ENCODE results near the gene CHTF18.
"Not testable (repeated sequence)": the region's sequence is repeated elsewhere in the genome, so short reads cannot be mapped to it uniquely, and the experiment has no call there.

Gene CHTF18

DNA sequence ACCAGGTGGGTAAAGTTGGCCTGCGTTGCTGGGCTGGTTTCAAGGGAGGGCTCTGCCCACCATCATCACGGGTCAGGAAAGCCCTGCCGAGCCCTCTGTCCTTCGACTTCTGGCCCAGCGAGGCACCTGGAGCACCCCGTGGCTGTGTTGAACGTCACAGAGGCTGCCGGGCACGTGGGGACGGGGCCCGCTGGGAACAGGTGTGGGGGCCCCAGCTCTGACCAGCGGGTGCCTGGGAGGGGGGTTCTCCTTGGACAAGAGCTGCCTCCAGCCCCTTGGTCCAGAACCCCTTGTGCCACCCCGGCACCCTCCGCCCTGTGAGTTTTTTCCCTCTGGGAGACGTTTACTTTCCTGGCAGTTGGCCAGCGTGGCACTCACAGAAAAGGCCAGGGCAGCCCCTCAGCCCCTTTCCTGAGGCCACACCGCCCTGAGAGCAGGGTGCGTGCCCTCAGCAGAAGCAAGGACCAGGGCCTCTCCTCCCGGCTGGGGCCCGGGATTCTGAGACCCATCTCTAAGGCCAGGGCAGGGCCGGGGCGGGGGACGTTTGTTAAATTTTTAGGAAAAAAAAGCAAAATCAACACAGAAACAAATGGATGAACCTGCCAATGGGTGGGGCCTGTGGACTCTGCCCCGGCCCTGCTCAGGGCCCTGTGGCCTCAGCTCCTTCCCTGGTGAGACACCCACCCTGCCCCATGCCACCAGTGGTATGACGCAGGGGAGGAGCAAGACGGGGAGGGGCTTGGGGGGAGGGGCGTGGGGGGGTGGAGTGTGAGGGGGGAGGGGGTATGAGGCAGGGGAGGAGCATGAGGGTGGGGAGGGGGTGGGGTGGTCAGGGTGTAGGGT is 43.4 kb downstream of the CHTF18 start:
- DNase-seq (ENCODE audit: extremely low read depth, insufficient read length) = no peak
- TF ChIP-seq, protein P1, sequence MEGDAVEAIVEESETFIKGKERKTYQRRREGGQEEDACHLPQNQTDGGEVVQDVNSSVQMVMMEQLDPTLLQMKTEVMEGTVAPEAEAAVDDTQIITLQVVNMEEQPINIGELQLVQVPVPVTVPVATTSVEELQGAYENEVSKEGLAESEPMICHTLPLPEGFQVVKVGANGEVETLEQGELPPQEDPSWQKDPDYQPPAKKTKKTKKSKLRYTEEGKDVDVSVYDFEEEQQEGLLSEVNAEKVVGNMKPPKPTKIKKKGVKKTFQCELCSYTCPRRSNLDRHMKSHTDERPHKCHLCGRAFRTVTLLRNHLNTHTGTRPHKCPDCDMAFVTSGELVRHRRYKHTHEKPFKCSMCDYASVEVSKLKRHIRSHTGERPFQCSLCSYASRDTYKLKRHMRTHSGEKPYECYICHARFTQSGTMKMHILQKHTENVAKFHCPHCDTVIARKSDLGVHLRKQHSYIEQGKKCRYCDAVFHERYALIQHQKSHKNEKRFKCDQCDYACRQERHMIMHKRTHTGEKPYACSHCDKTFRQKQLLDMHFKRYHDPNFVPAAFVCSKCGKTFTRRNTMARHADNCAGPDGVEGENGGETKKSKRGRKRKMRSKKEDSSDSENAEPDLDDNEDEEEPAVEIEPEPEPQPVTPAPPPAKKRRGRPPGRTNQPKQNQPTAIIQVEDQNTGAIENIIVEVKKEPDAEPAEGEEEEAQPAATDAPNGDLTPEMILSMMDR (IDR thresholded peaks at IDR 0.05; ENCODE audit: insufficient read depth, low read length, poor library complexity, severe bottlenecking) = no peak
- Histone ChIP-seq H3K4me3 (replicated peaks; ENCODE audit: low read depth, low read length) (no peak overlapping the region), H3K36me3 (ENCODE audit: control insufficient read depth, insufficient read depth, low read length) (no peaks in the 10 kb centered on the region), H3K27me3 (replicated peaks; ENCODE audit: control insufficient read depth, insufficient read depth, low read length) (no peaks in the 10 kb centered on the region)

DNA sequence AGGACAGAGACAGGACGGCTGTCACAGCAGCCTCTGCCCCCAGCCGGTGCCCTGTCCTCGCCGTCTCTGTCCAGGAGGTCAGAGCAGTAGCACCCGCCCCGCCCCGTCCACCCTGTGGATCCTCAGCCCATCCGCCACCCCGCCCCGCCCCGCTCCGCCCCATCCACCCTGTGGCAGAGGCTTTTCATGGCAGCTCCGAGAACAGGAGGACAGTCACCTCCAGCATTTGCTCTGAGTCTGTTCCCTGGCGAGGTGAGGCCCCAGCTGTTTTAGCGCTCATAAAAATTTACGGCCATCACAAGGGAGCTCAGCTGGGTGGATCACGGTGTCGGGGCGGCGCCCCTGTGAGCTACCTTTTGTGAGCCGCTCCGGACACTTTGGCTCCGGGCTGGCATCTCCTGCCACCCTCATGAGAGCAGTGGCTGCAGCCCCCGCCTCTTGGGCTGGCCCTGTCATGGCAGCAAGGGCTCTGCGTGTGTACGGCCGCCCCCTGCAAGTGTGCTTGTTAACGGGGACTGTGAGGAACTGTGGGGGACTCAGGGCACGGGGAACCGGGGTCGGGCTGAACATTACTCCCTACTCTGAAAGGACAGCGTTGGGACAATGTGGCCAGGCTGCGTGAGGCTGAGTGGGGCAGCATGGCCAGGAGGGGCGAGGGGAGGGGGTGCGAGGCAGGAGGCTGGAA is 44.4 kb downstream of the CHTF18 start:
- DNase-seq (ENCODE audit: extremely low read depth, insufficient read length) = no peak
- TF ChIP-seq, protein P1 (IDR thresholded peaks at IDR 0.05; ENCODE audit: insufficient read depth, low read length, poor library complexity, severe bottlenecking) = no peak
- H3K4me3 ChIP-seq (replicated peaks; ENCODE audit: low read depth, low read length) = no peak overlapping the region

DNA sequence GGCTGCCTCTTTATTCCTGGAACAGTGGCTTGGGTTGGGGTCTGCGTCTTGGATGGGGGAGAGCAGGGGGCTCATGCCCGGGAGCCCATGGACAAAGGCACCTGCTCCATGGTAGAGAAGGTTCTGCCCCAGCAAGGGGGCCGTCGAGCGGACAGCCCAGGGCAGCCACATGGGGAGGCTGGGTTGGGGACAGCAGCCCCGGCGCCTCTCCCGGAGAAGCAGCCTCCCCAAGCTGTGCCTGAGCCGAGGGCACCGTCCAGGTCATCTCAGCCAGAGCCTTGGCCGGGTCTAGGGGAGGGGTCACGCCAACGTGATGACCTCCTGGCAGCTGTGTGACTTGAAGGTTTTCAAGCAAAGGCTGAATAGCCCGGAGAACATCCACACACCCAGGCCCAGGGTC is 45.0 kb downstream of the CHTF18 start:
- Histone ChIP-seq H3K36me3 (ENCODE audit: control insufficient read depth, insufficient read depth, low read length) (no peaks in the 10 kb centered on the region), H3K4me3 (replicated peaks; ENCODE audit: low read depth, low read length) (no peak overlapping the region), H3K27me3 (replicated peaks; ENCODE audit: control insufficient read depth, insufficient read depth, low read length) (no peaks in the 10 kb centered on the region)
- TF ChIP-seq, protein P1 (IDR thresholded peaks at IDR 0.05; ENCODE audit: insufficient read depth, low read length, poor library complexity, severe bottlenecking) = no peak
- DNase-seq (ENCODE audit: extremely low read depth, insufficient read length) = no peak

More for the DNA sequence above, 44.4 kb downstream of the CHTF18 start:
- H3K27me3 ChIP-seq (replicated peaks; ENCODE audit: control insufficient read depth, insufficient read depth, low read length) = no peaks in the 10 kb centered on the region
- H3K36me3 ChIP-seq (ENCODE audit: control insufficient read depth, insufficient read depth, low read length) = no peaks in the 10 kb centered on the region

DNA sequence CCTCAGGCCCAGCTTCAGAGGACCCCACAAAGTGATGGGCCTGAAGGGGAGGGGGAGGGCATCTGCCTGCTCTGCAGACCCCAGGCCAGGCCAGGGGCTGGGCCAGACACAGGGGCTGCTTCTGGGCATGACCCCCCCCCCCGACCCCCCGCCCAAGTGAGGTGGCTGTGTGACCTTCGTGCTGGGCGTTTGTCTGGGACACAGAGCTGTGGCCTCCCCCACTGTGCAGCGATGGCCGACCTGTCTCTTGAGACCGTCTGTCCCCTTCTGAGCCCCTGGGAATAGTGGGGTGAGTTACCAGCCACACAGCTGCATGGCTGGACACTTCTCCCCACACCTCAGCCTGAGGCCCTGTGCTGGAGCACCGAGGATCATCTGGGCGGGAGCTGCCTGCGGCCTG is 47.0 kb downstream of the CHTF18 start:
- H3K27me3 ChIP-seq (replicated peaks; ENCODE audit: control insufficient read depth, insufficient read depth, low read length) = no peaks in the 10 kb centered on the region
- TF ChIP-seq, protein P1 (IDR thresholded peaks at IDR 0.05; ENCODE audit: insufficient read depth, low read length, poor library complexity, severe bottlenecking) = no peak
- no peaks in the 10 kb centered on the region for H3K36me3 ChIP-seq (ENCODE audit: control insufficient read depth, insufficient read depth, low read length)
- DNase-seq (ENCODE audit: extremely low read depth, insufficient read length) = no peak
- H3K4me3 ChIP-seq (replicated peaks; ENCODE audit: low read depth, low read length) = no peak overlapping the region

DNA sequence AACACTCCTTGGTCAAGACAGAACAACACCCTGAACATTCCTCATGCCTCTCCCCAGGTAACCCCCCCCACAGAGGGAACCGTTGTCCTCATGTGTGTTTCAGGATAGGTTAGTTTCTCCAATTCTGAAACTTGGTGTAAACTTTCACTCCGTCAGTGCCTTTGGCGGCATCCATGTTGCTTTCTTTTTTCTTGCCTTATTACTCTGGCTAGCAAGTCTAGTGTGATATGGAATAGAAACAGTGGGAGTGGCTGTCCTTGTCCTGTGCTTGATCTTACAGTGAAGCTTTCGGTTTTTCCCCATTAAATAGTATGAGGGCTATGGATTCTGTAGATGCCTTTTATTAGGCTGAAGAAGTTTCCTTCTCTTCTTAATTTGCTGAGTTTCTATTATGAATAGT is 47.8 kb downstream of the CHTF18 start:
- Histone ChIP-seq H3K36me3 (ENCODE audit: control insufficient read depth, insufficient read depth, low read length) (no peaks in the 10 kb centered on the region), H3K4me3 (replicated peaks; ENCODE audit: low read depth, low read length) (no peak overlapping the region), H3K27me3 (replicated peaks; ENCODE audit: control insufficient read depth, insufficient read depth, low read length) (no peaks in the 10 kb centered on the region)
- TF ChIP-seq, protein P1 (IDR thresholded peaks at IDR 0.05; ENCODE audit: insufficient read depth, low read length, poor library complexity, severe bottlenecking) = no peak
- DNase-seq (ENCODE audit: extremely low read depth, insufficient read length) = no peak

DNA sequence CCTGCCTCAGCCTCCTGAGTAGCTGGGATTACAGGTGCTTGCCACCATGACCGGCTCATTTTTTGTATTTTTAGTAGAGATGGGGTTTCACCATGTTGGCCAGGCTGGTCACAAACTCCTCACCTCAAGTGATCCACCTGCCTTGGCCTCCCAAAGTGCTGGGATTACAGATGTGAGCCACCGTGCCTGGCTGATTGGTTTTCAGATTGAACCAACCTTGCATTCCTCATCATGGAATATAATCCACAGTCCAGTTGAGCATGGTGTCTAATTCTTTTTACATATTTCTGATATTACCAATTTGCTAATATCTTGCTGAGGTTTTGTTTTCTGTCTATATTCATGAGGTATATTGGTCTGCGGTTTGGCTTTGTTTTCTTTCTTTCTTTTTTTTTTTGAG is 48.4 kb downstream of the CHTF18 start:
- not testable (repeated sequence) for H3K27me3 ChIP-seq (replicated peaks; ENCODE audit: control insufficient read depth, insufficient read depth, low read length); H3K4me3 ChIP-seq (replicated peaks; ENCODE audit: low read depth, low read length); DNase-seq (ENCODE audit: extremely low read depth, insufficient read length); H3K36me3 ChIP-seq (ENCODE audit: control insufficient read depth, insufficient read depth, low read length)
